ENCODE measurements around the gene CACNG5.

DNA sequence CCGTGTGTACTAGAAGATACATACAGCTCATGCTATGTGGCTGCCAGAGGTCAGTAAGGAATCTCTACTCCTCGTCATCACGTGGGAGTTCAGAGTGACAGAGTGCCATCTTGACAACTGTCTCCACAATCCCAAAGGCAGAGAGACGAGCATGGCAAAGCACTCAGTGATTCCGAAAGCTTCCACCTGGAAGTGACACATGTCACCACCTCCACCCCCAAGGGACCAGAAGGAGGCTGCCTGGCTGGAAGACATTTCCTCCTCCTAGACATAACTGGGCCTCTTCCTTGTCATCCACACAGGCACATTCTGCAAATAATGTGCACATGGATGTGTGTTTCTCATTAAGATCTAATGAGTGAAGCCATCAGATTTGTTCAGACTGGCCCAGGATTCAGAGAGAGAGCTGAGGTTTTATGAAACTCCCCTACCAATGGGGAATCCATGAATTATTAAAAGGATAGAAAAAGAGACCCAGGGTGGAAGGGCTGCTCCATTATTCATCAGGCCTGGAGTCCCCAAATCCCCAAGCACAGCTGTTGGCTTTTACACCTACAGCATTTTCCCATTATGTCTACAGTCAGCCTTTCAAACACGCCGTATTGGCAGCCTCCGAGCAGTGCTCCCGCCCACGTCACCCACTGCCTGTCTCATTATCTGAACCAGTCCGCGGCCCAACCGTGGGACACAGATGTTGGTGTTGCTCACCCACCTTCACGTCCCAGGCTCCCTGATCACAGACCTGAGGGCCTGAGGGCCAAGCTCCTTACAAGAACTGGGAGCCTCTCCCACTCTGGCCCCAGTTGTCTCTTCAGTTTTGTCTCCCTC, 3.3 kb upstream of the CACNG5 start:
- TF ChIP-seq POLR2AphosphoS5 (IDR thresholded peaks at IDR 0.05; ENCODE audit: low read depth, low read length) (no peak), TAF1 (IDR thresholded peaks at IDR 0.05; ENCODE audit: borderline replicate concordance, insufficient read depth, low read length) (no peak), SIN3A (IDR thresholded peaks at IDR 0.05; ENCODE audit: borderline replicate concordance, insufficient read depth, low read length) (no peak), REST (IDR thresholded peaks at IDR 0.05; ENCODE audit: insufficient read depth in 1 of 2, low read depth in 2 of 2, low read length in 2 of 2) (no peak)
